Activated CD4-positive, alpha-beta memory T cell treated with anti-CD3 and anti-CD28 coated beads for 36 hours (primary cell): Measurements from ENCODE around the gene LRRC8D. TPM values are rescaled to one million over a fixed set of nuclear protein-coding genes. Genes with fewer than 3 reads are reported as not detected.
"Not testable (repeated sequence)": the region's sequence is repeated elsewhere in the genome, so short reads cannot be mapped to it uniquely, and the experiment has no call there.

Experiments
- CTCF ChIA-PET: fragments of 350-600 bp; sonication (Branson Sonifier 250); formaldehyde crosslinking; loops from one replicate; lab custom pipeline; 2021; ENCODE audit warnings: antibody characterized with exemption, inconsistent platforms; lab: Charles Lee
- POLR2A ChIA-PET: fragments of 350-600 bp; sonication (Branson Sonifier 250); formaldehyde crosslinking; loops from one replicate; lab custom pipeline; 2021; ENCODE audit warnings: antibody characterized with exemption; lab: Charles Lee
- DNase-seq: peaks from one replicate; pipeline ENCODE4 v3.0.0-alpha.2; 2020
- H3K27ac Mint-ChIP-seq: one replicate; pipeline ENCODE4 v1.8.0; 2021; ENCODE audit warnings: mixed read lengths
- H3K27me3 Mint-ChIP-seq: one replicate; pipeline ENCODE4 v1.8.0; 2021; ENCODE audit warnings: mixed read lengths
- H3K36me3 Mint-ChIP-seq: one replicate; pipeline ENCODE4 v1.8.0; 2021; ENCODE audit warnings: mixed read lengths
- H3K4me1 Mint-ChIP-seq: one replicate; pipeline ENCODE4 v1.8.0; 2021; ENCODE audit warnings: low read depth, mixed read lengths
- H3K4me3 Mint-ChIP-seq: one replicate; pipeline ENCODE4 v1.8.0; 2021; ENCODE audit warnings: mild to moderate bottlenecking, mixed read lengths
- H3K9me3 Mint-ChIP-seq: one replicate; pipeline ENCODE4 v1.8.0; 2021; ENCODE audit warnings: mixed read lengths
- intact Hi-C: fragments of 100-400 bp; cut with micrococcal nuclease; formaldehyde crosslinking; loops from one replicate; pipeline ENCODE4 v1.15.1; 2023
- total RNA-seq, 2 experiments: library from RNA; stranded (reverse); gene quantifications; one replicate each; pipeline ENCODE4 v1.2.3, GENCODE V29; 2021

Gene LRRC8D
- total RNA-seq, 2 experiments from 2014 or later = 17.7 to 19.4 TPM

DNA sequence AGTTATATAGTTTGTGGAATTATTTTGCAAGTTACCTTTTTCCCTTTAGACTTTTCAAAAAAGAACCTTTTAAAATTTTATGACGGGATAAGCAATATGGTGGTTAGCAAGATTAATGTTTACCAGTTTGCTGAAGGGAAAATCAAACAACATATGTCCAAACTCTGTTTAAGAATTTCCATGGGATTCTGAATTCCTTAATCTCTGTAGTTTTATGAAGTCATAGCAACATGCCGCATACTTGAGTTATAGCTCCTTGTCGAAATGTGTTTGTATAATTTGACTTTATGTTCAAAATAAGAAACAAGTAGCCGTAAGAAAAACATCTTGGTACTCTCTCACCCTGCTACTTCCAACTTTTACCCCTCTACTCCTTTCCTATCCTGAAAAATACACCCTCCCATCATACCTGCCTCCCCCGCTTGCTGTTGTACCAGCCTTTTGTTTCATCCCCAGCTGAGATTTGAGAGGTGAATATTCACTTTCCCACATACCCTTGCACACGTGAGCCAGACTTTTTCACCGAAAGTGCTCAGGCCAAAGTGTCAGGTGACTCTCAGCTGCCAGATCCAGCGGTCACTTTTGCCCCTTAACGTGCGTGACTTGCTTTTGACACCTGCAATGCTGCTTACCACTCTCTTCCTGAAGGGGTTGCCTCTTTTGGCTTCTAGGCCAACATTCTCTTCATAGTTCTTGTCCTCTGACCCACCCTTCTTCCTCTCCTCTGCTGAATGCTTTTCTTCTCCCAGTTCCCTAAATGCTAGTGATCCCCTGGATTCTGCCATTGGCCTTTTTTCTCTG lies 90.6 kb downstream of the LRRC8D start:
- Mint-ChIP-seq H3K4me3 (no peak overlapping the region), H3K27ac (no peak overlapping the region), H3K27me3 (no peaks in the 10 kb centered on the region), H3K9me3 (no peaks in the 10 kb centered on the region), H3K36me3 (peaks cover 13% of the 10 kb centered on the region), H3K4me1 (peaks cover 39% of the 10 kb centered on the region)
- intact Hi-C loops = no loop called here
- DNase-seq = no peak
- ChIA-PET POLR2A (no interaction called here), CTCF (no interaction called here)

DNA sequence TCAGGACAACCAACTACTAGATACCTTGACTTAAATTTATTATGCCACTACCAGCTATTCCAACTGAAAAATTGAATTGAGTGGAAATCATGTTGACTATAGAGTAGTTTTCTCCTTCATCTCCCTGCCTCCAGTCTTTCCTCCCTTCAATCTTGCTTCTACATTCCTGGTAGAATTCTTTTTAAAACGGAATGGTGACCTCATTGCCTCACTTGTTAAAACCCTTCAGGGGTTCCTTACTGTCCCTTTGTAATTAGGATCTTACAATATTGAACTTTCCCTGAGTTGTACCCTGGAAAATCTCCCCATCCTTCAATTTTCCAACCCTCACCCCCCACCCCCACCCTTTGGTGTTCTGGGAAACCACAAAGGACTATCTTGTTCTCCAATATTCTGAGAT lies 91.2 kb downstream of the LRRC8D start:
- intact Hi-C loops = no loop called here
- no peak for DNase-seq
- Mint-ChIP-seq H3K9me3 (no peaks in the 10 kb centered on the region), H3K27me3 (no peaks in the 10 kb centered on the region), H3K27ac (no peak overlapping the region), H3K4me1 (peaks cover 32% of the 10 kb centered on the region), H3K36me3 (peaks cover 12% of the 10 kb centered on the region), H3K4me3 (no peak overlapping the region)
- ChIA-PET CTCF (interaction anchor here (0.7 kb wide), 1 partner anchor 456 kb away, joined by 3 read pairs; no protein-coding TSS in a partner anchor), POLR2A (no interaction called here)

DNA sequence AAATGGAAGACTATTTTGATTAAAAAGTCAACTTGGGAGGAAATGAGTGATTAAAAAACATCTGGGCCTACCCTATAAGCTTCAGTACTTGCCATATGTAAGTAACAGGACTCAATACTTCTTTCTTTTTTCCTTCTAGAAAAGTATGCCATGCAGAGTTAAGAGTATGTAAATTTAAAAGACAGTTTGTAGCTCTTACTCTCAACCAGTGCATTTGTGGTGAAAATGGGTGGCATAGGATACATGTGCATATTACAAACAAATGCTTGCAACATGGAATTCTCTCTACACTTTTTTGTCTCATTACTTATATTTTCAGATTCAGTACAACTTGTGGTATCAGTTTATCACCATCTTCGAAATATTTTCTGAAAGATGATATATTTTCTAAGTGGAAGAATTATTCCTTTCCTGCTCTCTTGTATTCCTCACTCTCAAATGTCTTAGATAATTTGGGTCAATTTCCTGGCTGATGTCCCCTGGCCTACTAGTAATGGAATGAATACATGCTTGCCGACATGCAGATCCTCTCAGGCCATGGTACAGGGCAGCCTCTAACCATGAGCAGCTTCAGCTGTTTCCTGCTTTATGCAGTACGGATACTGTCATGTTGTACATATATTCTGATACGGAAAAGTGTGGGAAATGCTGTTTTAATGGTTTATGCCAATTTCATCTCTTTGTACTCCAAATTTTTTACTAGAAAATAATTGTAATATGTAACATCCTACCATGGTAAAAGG lies 92.7 kb downstream of the LRRC8D start:
- Mint-ChIP-seq H3K4me3 (no peak overlapping the region), H3K4me1 (peaks cover 19% of the 10 kb centered on the region), H3K27ac (no peak overlapping the region), H3K36me3 (peaks cover 10% of the 10 kb centered on the region), H3K9me3 (no peaks in the 10 kb centered on the region), H3K27me3 (no peaks in the 10 kb centered on the region)
- POLR2A ChIA-PET = no interaction called here
- intact Hi-C loops = no loop called here
- CTCF ChIA-PET = no interaction called here
- DNase-seq = no peak

DNA sequence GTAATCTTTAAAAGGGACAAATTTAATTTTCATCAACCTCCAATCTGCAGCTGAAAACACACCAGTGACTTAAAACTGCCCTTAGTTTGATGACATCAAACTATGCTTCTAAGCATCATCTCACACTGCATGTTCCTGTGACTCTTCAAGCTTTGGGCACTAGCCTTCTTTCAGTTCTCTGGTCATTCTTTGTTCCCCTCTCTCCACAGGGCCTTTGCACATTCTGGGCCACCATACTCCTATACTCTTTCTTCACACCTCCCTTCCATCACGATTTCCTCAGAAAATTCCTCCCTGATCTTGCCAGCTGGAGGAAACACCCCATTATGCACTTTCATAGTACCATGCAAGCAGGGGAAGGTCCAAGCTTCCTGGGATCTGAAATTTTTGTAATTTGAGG lies 96.5 kb downstream of the LRRC8D start:
- H3K36me3 Mint-ChIP-seq = peaks cover 10% of the 10 kb centered on the region
- no peak for DNase-seq
- no peak overlapping the region for H3K4me3 Mint-ChIP-seq
- ChIA-PET POLR2A (no interaction called here), CTCF (no interaction called here)
- no peaks in the 10 kb centered on the region for H3K9me3 Mint-ChIP-seq
- H3K4me1 Mint-ChIP-seq = peaks cover 10% of the 10 kb centered on the region
- no peak overlapping the region for H3K27ac Mint-ChIP-seq
- intact Hi-C loops = no loop called here
- no peaks in the 10 kb centered on the region for H3K27me3 Mint-ChIP-seq

DNA sequence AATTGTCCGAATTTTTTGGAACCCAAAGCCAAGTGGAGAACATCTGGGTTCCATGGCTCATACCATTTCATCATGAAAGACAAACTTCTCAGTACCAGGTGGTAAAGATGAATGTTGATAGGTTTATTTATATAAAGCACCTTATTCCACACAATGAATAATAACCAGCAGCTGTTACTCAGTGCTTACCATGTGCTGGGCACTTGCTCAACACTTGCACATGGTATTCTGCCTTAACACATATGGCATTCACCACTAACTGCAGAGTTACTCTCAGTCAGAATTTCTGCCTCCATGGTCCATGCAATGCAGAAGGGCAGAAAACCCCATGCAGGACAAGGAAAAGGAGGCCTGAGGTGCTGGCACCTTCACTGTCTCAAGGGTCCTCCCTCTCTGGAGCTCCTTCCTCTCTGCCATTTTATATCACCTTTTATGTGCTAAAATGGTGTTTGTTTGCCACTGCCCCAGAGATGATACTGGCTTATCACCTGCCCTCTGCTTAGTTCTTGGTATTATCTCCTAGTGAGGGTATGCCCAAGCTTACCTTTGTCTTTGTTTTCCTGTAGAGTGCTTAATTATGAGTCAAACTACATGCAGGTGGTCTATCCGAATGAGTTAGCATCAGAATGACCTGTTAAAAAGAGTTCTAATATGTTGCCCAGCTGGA lies 97.4 kb downstream of the LRRC8D start:
- DNase-seq = no peak
- CTCF ChIA-PET = no interaction called here
- intact Hi-C loops = no loop called here
- Mint-ChIP-seq H3K9me3 (no peaks in the 10 kb centered on the region), H3K27me3 (no peaks in the 10 kb centered on the region), H3K4me1 (peaks cover 8% of the 10 kb centered on the region), H3K27ac (no peak overlapping the region), H3K36me3 (peaks cover 14% of the 10 kb centered on the region), H3K4me3 (no peak overlapping the region)
- POLR2A ChIA-PET = no interaction called here

DNA sequence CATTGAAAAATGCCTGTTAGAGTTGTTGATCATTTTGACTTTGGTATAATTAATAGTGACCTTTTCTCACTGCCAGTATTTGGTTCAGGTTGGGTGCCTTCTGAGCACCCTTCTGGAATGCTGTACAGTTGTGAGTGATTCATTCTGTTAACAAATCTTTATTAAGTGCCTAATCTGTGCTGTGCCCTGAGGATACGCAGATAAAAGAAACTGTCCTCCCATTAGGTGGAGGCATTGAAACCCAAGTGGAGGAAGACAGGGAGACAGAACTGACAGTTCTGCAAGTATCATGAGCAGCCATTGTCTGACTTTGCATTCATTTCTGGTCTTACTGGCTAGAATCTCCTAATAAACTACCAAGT lies 97.9 kb downstream of the LRRC8D start:
- no peak overlapping the region for H3K4me3 Mint-ChIP-seq
- H3K27me3 Mint-ChIP-seq = no peaks in the 10 kb centered on the region
- POLR2A ChIA-PET = no interaction called here
- no peak overlapping the region for H3K27ac Mint-ChIP-seq
- CTCF ChIA-PET = interaction anchor here (1.3 kb wide), 1 partner anchor 13 kb away, joined by 4 read pairs; no protein-coding TSS in a partner anchor
- H3K36me3 Mint-ChIP-seq = peaks cover 19% of the 10 kb centered on the region
- intact Hi-C loops = no loop called here
- DNase-seq = no peak
- peaks cover 5% of the 10 kb centered on the region for H3K9me3 Mint-ChIP-seq
- H3K4me1 Mint-ChIP-seq = peaks cover 8% of the 10 kb centered on the region

DNA sequence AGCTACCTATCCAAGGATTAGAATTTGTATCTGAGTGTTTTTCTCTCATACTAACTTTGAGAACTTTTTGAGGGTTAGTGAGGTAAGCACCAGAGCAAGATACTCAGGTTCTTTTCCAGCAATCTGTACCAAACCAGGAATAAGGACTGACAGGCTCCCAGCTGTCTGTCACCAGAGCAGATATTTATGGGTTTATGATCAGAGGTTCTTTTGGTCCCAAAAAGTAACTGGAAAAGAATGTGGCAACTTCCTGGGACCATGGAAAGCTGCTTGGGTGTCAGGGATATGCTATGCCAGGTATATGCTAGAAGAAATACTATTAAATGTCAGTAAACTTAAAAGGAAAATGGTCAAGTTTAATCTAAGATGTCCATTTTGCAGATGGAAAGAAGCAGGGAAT lies 98.3 kb downstream of the LRRC8D start:
- intact Hi-C loops = no loop called here
- Mint-ChIP-seq H3K36me3 (peaks cover 23% of the 10 kb centered on the region), H3K9me3 (peaks cover 7% of the 10 kb centered on the region), H3K27me3 (no peaks in the 10 kb centered on the region), H3K4me1 (peaks cover 8% of the 10 kb centered on the region), H3K27ac (no peak overlapping the region), H3K4me3 (no peak overlapping the region)
- ChIA-PET CTCF (interaction anchor here (1.3 kb wide), 1 partner anchor 13 kb away, joined by 4 read pairs; no protein-coding TSS in a partner anchor), POLR2A (interaction anchor here (0.6 kb wide), 1 partner anchor 53 kb away, joined by 3 read pairs; no protein-coding TSS in a partner anchor)
- DNase-seq = no peak

DNA sequence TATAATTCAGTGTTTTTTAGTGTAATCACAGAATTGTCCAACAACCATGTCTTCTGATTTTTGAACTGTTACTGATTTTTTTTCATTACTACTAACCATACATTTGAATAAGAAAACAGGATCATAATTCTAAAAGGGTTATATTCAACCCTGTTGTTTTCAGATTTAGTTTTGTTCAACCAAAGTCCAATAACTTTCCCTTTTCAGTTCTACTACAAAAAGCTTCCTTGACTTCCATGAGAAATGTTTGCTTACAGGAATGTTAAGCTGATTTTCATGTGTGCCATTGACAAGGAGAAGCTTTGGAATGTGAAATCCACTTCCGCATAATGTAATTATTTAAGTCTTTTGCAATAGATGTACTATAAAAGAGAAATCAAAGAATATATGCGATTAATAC lies 102.1 kb downstream of the LRRC8D start:
- Mint-ChIP-seq H3K9me3 (peaks cover 7% of the 10 kb centered on the region), H3K4me1 (peaks cover 8% of the 10 kb centered on the region), H3K27me3 (no peaks in the 10 kb centered on the region), H3K36me3 (peaks cover 26% of the 10 kb centered on the region), H3K27ac (no peak overlapping the region), H3K4me3 (no peak overlapping the region)
- DNase-seq = no peak
- ChIA-PET CTCF (no interaction called here), POLR2A (no interaction called here)
- intact Hi-C loops = no loop called here

DNA sequence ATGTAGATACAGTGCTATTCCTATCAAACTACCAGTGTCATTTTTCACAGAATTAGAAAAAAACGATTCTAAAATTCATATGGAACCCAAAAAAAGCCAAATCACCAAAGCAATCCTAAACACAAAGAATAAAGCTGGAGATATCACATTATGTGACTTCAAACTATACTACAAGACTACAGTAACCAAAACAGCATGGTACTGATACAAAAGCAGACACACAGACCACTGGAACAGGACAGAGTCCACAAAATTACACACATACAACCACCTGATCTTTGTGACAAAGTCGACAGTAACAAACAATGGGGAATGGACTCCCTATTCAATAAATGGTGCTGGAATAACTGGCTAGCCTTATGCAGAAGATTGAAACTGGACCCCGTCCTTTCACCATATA lies 102.7 kb downstream of the LRRC8D start:
- intact Hi-C loops = no loop called here
- POLR2A ChIA-PET = no interaction called here
- H3K27ac Mint-ChIP-seq = no peak overlapping the region

DNA sequence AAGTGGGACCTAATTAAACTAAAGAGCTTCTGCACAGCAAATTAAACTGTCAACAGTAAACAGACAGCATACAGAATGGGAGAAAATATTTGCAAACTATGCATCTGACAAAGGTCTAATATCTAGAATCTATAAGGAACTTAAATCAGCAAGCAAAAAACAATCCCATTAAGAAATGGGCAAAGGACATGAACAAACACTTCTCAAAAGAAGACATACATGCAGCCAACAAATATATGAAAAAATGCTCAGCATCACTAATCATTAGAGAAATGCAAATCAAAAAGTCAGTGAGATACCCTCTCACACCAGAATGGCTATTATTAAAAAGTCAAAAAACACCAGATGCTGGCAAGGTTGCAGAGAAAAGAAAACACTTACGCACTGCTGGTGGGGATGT lies 103.2 kb downstream of the LRRC8D start:
- H3K27ac Mint-ChIP-seq, intact Hi-C loops, CTCF ChIA-PET, H3K27me3 Mint-ChIP-seq, DNase-seq, H3K9me3 Mint-ChIP-seq, POLR2A ChIA-PET, H3K4me3 Mint-ChIP-seq, H3K4me1 Mint-ChIP-seq: not testable (repeated sequence)
- peaks cover 28% of the 10 kb centered on the region for H3K36me3 Mint-ChIP-seq

More for the DNA sequence above, 102.7 kb downstream of the LRRC8D start:
- CTCF ChIA-PET = no interaction called here
- no peak for DNase-seq
- no peak overlapping the region for H3K4me3 Mint-ChIP-seq
- H3K9me3 Mint-ChIP-seq = peaks cover 7% of the 10 kb centered on the region
- no peaks in the 10 kb centered on the region for H3K27me3 Mint-ChIP-seq
- H3K36me3 Mint-ChIP-seq = peaks cover 28% of the 10 kb centered on the region
- peaks cover 9% of the 10 kb centered on the region for H3K4me1 Mint-ChIP-seq

DNA sequence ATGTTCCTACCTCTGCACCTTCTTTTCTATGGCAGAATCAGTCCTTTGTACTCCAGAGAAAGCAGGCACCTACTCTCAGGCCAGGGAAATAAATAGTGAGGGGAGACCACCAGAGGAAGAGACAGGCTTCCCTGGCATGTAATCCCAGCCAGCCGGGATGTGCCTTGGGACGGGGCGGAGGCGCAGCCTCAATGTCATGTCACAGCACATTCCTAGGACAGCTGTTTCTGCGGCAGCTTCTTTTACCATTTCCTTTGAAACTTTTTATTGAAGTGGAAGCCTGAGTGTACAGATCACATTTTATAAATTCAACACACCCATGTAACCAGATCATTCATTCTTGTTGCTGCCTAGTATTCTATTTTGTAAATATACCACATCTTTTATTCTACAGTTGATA lies 106.2 kb downstream of the LRRC8D start:
- H3K36me3 Mint-ChIP-seq = peaks cover 27% of the 10 kb centered on the region
- H3K27me3 Mint-ChIP-seq = no peaks in the 10 kb centered on the region
- intact Hi-C loops = no loop called here
- DNase-seq = no peak
- POLR2A ChIA-PET = no interaction called here
- no peak overlapping the region for H3K27ac Mint-ChIP-seq
- CTCF ChIA-PET = interaction anchor here (0.7 kb wide), 1 partner anchor 84 kb away, joined by 4 read pairs; no protein-coding TSS in a partner anchor
- H3K4me1 Mint-ChIP-seq = peaks cover 18% of the 10 kb centered on the region
- H3K9me3 Mint-ChIP-seq = peaks cover 7% of the 10 kb centered on the region
- H3K4me3 Mint-ChIP-seq = no peak overlapping the region

DNA sequence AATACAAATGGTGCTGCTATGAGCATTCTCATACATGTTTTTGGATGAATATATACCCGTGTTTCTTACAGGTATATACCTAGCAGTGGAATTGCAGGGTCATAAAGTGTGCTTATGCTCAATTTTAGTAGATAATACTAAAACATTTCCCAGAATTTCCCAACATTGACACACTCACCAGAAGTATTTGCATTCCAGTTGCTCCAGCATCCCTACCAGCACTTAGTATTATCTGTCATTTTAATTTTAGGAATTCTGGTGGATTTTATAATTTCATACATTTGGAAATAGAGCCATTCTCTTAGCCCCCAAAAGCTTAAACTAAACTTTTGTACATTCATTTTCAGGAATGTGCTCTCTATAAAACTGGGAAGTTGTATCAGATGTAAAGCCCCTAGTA lies 106.6 kb downstream of the LRRC8D start:
- ChIA-PET CTCF (interaction anchor here (0.7 kb wide), 1 partner anchor 84 kb away, joined by 4 read pairs; no protein-coding TSS in a partner anchor), POLR2A (no interaction called here)
- intact Hi-C loops = no loop called here
- no peak overlapping the region for H3K27ac Mint-ChIP-seq
- H3K36me3 Mint-ChIP-seq = peaks cover 28% of the 10 kb centered on the region
- peaks cover 7% of the 10 kb centered on the region for H3K9me3 Mint-ChIP-seq
- no peak for DNase-seq
- H3K4me1 Mint-ChIP-seq = peaks cover 18% of the 10 kb centered on the region
- no peaks in the 10 kb centered on the region for H3K27me3 Mint-ChIP-seq
- no peak overlapping the region for H3K4me3 Mint-ChIP-seq
